Measurements from ENCODE around the gene KCNMA1. TPM values are rescaled to one million over a fixed set of nuclear protein-coding genes. Genes with fewer than 3 reads are reported as not detected.
A peak's percentile ranks its signal among the peaks of the same experiment; 100 is the strongest.

Gene KCNMA1
- total RNA-seq, 3 donors from 2014 or later = 45.4 to 312 (median 62.4) TPM

- Histone ChIP-seq H3K36me3 (ENCODE audit: low read depth) (no peaks in the 10 kb centered on the region), H3K4me1 (ENCODE audit: low read depth) (no peaks in the 10 kb centered on the region), H3K4me3 (no peak overlapping the region), H3K9me3 (no peaks in the 10 kb centered on the region)
- no peak for TF ChIP-seq CTCF (IDR thresholded peaks at IDR 0.05)
- ATAC-seq (no peak), DNase-seq (no peak)
- intact Hi-C loops (cut with DNase I, micrococcal nuclease) = no loop called here
Measured at GRCh38 chr10:77436257-77436975, 201.2 kb downstream of the KCNMA1 start.

- intact Hi-C loops (cut with DNase I, micrococcal nuclease) = no loop called here
- DNase-seq (no peak), ATAC-seq (no peak)
- no peaks in the 10 kb centered on the region for H3K36me3 ChIP-seq (ENCODE audit: low read depth)
- H3K4me1 ChIP-seq (ENCODE audit: low read depth) = no peaks in the 10 kb centered on the region
- no peak for TF ChIP-seq CTCF (IDR thresholded peaks at IDR 0.05)
- no peaks in the 10 kb centered on the region for H3K9me3 ChIP-seq
- H3K4me3 ChIP-seq = no peak overlapping the region
Measured at GRCh38 chr10:77433546-77433945, 204.1 kb downstream of the KCNMA1 start.

- ATAC-seq = peak; percentile 62
- no peak for TF ChIP-seq CTCF (IDR thresholded peaks at IDR 0.05)
Measured at GRCh38 chr10:77431980-77432797, 205.4 kb downstream of the KCNMA1 start.

GRCh38 chr10:77431209-77431611, 206.4 kb downstream of the KCNMA1 start:
- ATAC-seq (no peak), DNase-seq (no peak)
- H3K4me3 ChIP-seq = no peak overlapping the region
- intact Hi-C loops (cut with DNase I, micrococcal nuclease) = no loop called here
- no peaks in the 10 kb centered on the region for H3K36me3 ChIP-seq (ENCODE audit: low read depth)
- no peaks in the 10 kb centered on the region for H3K9me3 ChIP-seq
- TF ChIP-seq CTCF (IDR thresholded peaks at IDR 0.05) = no peak
- no peaks in the 10 kb centered on the region for H3K4me1 ChIP-seq (ENCODE audit: low read depth)

More at GRCh38 chr10:77431980-77432797, 205.4 kb downstream of the KCNMA1 start:
- DNase-seq = no peak
- Histone ChIP-seq H3K9me3 (no peaks in the 10 kb centered on the region), H3K4me3 (no peak overlapping the region), H3K36me3 (ENCODE audit: low read depth) (no peaks in the 10 kb centered on the region), H3K4me1 (ENCODE audit: low read depth) (no peaks in the 10 kb centered on the region)
- intact Hi-C loops (cut with DNase I, micrococcal nuclease) = no loop called here

- no peak for DNase-seq
- TF ChIP-seq CTCF (IDR thresholded peaks at IDR 0.05) = no peak
- H3K9me3 ChIP-seq = no peaks in the 10 kb centered on the region
- no peak overlapping the region for H3K4me3 ChIP-seq
- intact Hi-C loops (cut with DNase I, micrococcal nuclease) = no loop called here
- no peaks in the 10 kb centered on the region for H3K36me3 ChIP-seq (ENCODE audit: low read depth)
- no peaks in the 10 kb centered on the region for H3K4me1 ChIP-seq (ENCODE audit: low read depth)
- ATAC-seq = no peak
Measured at GRCh38 chr10:77430530-77430929, 207.1 kb downstream of the KCNMA1 start.
